GM23248 (cell line): ENCODE results near the gene DUSP9. TPM values are rescaled to one million over a fixed set of nuclear protein-coding genes. Genes with fewer than 3 reads are reported as not detected.
"Not testable (repeated sequence)": the region's sequence is repeated elsewhere in the genome, so short reads cannot be mapped to it uniquely, and the experiment has no call there.

Experiments
- DNase-seq: peaks from one replicate; pipeline ENCODE4 v3.0.0-alpha.2; 2015
- H2AFZ ChIP-seq: fragments of 200-600 bp; sonication (generic); 2 replicates; pipeline ENCODE4 v1.6.1; 2016; ENCODE audit warnings: antibody characterized with exemption
- H3F3A ChIP-seq: fragments of 200-600 bp; sonication (generic); 2 replicates; pipeline ENCODE4 v1.6.1; 2016; ENCODE audit warnings: mild to moderate bottlenecking, antibody characterized with exemption, mixed run types; ENCODE audit not compliant: insufficient read depth
- H3K27ac ChIP-seq: fragments of 200-600 bp; sonication (generic); 2 replicates; pipeline ENCODE4 v1.5.1; 2016; ENCODE audit warnings: mild to moderate bottlenecking
- H3K27me3 ChIP-seq: fragments of 200-600 bp; sonication (generic); replicated peaks from 2 replicates; pipeline ENCODE4 v1.6.1; 2016; ENCODE audit warnings: mild to moderate bottlenecking; ENCODE audit not compliant: insufficient read depth
- H3K36me3 ChIP-seq: fragments of 200-600 bp; sonication (generic); 2 replicates; pipeline ENCODE4 v1.6.1; 2016; ENCODE audit warnings: low read depth, mild to moderate bottlenecking
- H3K4me1 ChIP-seq: fragments of 200-600 bp; sonication (generic); 2 replicates; pipeline ENCODE4 v1.6.1; 2016; ENCODE audit warnings: mild to moderate bottlenecking; ENCODE audit not compliant: insufficient read depth
- H3K4me2 ChIP-seq: fragments of 200-600 bp; sonication (generic); one replicate; pipeline ENCODE4 v1.6.1; 2016; ENCODE audit warnings: mild to moderate bottlenecking; ENCODE audit not compliant: unreplicated experiment
- H3K4me3 ChIP-seq: fragments of 200-600 bp; sonication (generic); 2 replicates; pipeline ENCODE4 v1.5.1; 2016; ENCODE audit warnings: mild to moderate bottlenecking
- H3K79me2 ChIP-seq: fragments of 200-600 bp; sonication (generic); 2 replicates; pipeline ENCODE4 v1.6.1; 2016; ENCODE audit warnings: mild to moderate bottlenecking; ENCODE audit not compliant: insufficient read depth
- H3K9ac ChIP-seq: fragments of 200-600 bp; sonication (generic); 2 replicates; pipeline ENCODE4 v1.6.1; 2016; ENCODE audit warnings: mild to moderate bottlenecking
- H3K9me2 ChIP-seq: fragments of 200-600 bp; sonication (generic); 2 replicates; pipeline ENCODE4 v1.6.1; 2016; ENCODE audit warnings: mixed run types, mild to moderate bottlenecking, moderate library complexity; ENCODE audit not compliant: insufficient read depth
- H3K9me3 ChIP-seq: fragments of 200-600 bp; sonication (generic); one replicate; pipeline ENCODE4 v1.6.1; 2017; ENCODE audit warnings: low read depth
- H4K20me1 ChIP-seq: fragments of 200-600 bp; sonication (generic); 2 replicates; pipeline ENCODE4 v1.6.0; 2016; ENCODE audit not compliant: insufficient read depth
- EZH2 ChIP-seq: fragments of 200-600 bp; sonication (generic); IDR thresholded peaks from 2 replicates; pipeline ENCODE4 v1.6.1; 2018; ENCODE audit warnings: antibody characterized with exemption, mild to moderate bottlenecking; ENCODE audit not compliant: insufficient read depth, poor library complexity, severe bottlenecking
- EZH2phosphoT487 ChIP-seq: fragments of 200-600 bp; sonication (generic); IDR thresholded peaks from 2 replicates; pipeline ENCODE4 v1.6.1; 2018; ENCODE audit warnings: antibody characterized with exemption, moderate library complexity, mild to moderate bottlenecking, low read depth; ENCODE audit not compliant: insufficient read depth
- WGBS, 2 experiments: methylation state at CpG; one replicate each; pipeline ENCODE4 v1.1.6; 2015 to 2017; ENCODE audit warnings: low lambda C conversion rate in 2 of 2, low coverage in 1 of 2; ENCODE audit errors: missing lambda C conversion rate in 2 of 2; 5-methylcytosine and 5-hydroxymethylcytosine counted together
- in situ Hi-C: fragments of 300-500 bp; cut with MboI; formaldehyde crosslinking; loops from 2 replicates; pipeline ENCODE4 v1.15.0; 2020
- polyA plus RNA-seq: library from polyadenylated mRNA; unstranded; fragments of >200 nt; fragmentation: Nextera tagmentation; extraction: Ambion mirVana; gene quantifications from 2 replicates; pipeline ENCODE4 v1.2.1, GENCODE V29; 2016
- total RNA-seq: library from RNA; depleted of rRNA; stranded (reverse); fragments of >200 nt; shearing (Covaris generic); gene quantifications from 2 replicates; pipeline ENCODE4 v1.2.3, GENCODE V29; 2014

The DUSP9 gene
- total and polyA plus RNA-seq, 2 experiments from 2014 or later: not detected

DNA sequence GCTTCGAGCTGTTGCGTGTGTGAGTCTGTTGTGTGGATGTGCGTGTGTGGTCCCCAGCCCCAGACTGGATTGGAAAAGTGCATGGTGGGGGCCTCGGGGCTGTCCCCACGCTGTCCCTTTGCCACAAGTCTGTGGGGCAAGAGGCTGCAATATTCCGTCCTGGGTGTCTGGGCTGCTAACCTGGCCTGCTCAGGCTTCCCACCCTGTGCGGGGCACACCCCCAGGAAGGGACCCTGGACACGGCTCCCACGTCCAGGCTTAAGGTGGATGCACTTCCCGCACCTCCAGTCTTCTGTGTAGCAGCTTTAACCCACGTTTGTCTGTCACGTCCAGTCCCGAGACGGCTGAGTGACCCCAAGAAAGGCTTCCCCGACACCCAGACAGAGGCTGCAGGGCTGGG, 49.1 kb downstream of the DUSP9 start:
- Histone ChIP-seq H3K27ac (no peak overlapping the region), H3K9me2 (no peaks in the 10 kb centered on the region), H4K20me1 (no peaks in the 10 kb centered on the region), H2AFZ (no peak overlapping the region), H3K79me2 (no peaks in the 10 kb centered on the region), H3K9ac (no peak overlapping the region), H3K9me3 (no peaks in the 10 kb centered on the region), H3K4me3 (no peak overlapping the region), H3K36me3 (no peaks in the 10 kb centered on the region), H3F3A (no peaks in the 10 kb centered on the region), H3K4me2 (no peak overlapping the region), H3K27me3 (no peaks in the 10 kb centered on the region), H3K4me1 (no peaks in the 10 kb centered on the region)
- TF ChIP-seq EZH2phosphoT487: no peak
- no peak for TF ChIP-seq EZH2
- DNase-seq: no peak
- in situ Hi-C loops: no loop called here
- WGBS, 2 experiments: 86 to 89% methylated on average over 4 to 11 of the region's 15 CpGs

DNA sequence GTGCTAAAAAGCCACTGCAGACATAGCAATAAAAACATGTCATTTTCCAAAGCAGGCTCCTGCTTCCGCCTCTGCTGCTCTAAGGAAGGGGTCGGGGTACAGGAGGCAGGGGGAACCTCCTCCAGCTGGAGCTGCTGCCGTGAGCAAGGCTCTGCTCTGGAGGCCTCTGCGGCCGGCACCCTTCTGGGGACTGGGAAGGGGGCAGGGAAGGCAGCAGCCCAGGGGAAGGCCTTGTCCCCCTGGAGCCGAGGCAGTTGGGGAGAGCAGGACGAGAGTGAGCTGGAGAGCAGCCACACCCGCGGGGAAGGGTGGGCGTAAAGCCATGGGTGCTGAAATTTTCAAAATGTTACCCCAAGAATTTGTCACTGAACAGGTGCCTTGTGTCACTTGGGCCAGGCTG, 49.5 kb downstream of the DUSP9 start:
- not testable (repeated sequence) for H2AFZ ChIP-seq
- whole genome bisulfite sequencing, 2 experiments: 61 to 100% methylated on average over 3 to 8 of the region's 10 CpGs

DNA sequence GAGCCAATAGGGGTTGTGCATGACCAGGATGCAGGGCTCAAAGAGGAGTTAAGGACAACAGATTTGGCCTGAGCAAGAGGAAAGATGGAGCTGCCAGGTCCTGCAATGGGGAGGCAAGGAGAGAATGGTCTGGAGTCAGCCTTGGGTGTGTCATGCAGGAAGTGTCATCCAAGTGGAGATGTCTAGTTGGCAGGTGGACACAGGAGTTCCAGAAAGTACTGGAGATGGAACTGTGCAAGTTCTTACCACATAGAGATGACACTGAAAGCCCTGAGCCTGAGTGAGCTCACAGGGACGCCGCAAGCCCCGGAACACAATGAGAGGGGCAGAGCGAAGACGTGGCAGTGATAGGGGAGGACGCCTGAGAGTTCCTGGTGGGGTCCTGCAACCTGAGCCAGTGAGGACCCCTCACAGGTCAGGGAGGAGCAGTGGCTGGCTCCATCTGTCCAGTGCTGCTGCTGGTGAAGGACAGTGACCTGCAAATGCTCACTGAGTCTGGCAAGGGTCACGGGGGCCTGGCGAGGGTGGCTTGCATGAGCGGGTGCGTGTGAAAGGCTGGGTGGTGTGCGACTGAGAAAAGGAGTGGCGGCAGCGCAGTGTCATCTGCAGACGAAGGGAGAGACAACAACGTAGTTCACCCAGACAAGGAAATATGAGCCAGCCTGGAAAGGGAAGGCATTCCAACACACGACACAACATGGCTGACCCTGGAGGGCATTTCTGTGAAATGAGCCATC, 50.2 kb downstream of the DUSP9 start:
- H3K4me3 ChIP-seq, H3K36me3 ChIP-seq, H3K27me3 ChIP-seq, H3K9me2 ChIP-seq, H3K4me2 ChIP-seq, H3K79me2 ChIP-seq, H3K4me1 ChIP-seq, in situ Hi-C loops, H3K9me3 ChIP-seq, H3F3A ChIP-seq, DNase-seq, H3K27ac ChIP-seq, H4K20me1 ChIP-seq, H2AFZ ChIP-seq, H3K9ac ChIP-seq: not testable (repeated sequence)
- WGBS, 2 experiments: 85 to 87% methylated on average over 9 to 16 of the region's 16 CpGs

More for the DNA sequence above, 49.5 kb downstream of the DUSP9 start:
- DNase-seq, H3K9ac ChIP-seq, H3K27ac ChIP-seq, H3K36me3 ChIP-seq, H3K79me2 ChIP-seq, H3K27me3 ChIP-seq, in situ Hi-C loops, H3K4me1 ChIP-seq, H4K20me1 ChIP-seq, H3F3A ChIP-seq, H3K4me2 ChIP-seq, H3K9me2 ChIP-seq, H3K4me3 ChIP-seq, H3K9me3 ChIP-seq: not testable (repeated sequence)

DNA sequence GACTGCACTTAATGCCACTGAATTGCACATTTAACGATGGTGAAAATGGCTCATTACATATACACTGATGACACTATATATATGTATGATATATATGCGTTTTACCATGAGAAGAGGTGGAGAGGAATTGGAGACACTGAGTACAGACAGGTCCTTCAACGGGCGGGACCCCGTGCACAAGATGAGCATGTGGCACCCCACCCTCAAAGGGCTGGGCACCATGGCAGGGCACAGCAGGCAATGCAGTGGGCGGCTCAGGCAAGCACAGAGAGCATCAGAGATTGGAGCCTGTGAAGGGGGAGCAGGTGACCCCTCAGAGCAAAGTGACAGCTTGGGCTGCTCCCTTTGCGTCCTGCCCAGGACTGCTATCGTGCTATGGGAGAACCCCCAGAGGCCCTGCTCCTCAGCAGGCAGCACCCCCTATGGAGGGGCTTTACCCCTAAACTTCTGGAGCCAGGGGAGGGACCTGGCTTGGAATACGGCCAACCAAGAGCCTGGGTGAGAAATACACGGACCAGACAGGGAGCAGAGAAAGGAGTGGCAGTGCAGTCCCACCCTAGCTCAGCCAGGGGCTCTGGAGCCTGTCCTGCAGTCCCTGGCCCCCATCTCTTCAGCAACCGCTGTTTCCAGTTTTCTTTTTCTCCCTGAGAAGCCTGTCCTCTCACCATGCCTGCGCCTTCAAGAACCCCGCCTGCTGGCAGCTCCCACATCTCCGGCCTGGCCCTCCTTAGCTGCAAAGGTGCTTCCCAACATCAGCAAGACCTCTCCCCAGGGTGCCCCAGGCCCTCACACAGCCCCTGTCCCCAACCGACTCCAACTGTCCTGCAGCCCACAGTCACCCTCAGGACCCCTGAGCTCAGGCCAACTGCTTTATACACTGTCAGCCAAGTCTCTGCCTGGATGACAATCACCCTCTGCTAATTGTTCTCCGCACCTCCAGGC, 51.2 kb downstream of the DUSP9 start:
- no peaks in the 10 kb centered on the region for H3K9me2 ChIP-seq
- no peaks in the 10 kb centered on the region for H3K9me3 ChIP-seq
- no peak overlapping the region for H3K4me3 ChIP-seq
- H3K36me3 ChIP-seq: no peaks in the 10 kb centered on the region
- in situ Hi-C loops: no loop called here
- no peaks in the 10 kb centered on the region for H3K27me3 ChIP-seq
- H3F3A ChIP-seq: no peaks in the 10 kb centered on the region
- no peaks in the 10 kb centered on the region for H3K79me2 ChIP-seq
- no peak for DNase-seq
- no peak overlapping the region for H2AFZ ChIP-seq
- TF ChIP-seq EZH2phosphoT487 (no peak), EZH2 (no peak)
- no peaks in the 10 kb centered on the region for H3K4me1 ChIP-seq
- 80 to 85% methylated on average over 6 to 14 of the region's 16 CpGs for WGBS, 2 experiments
- no peak overlapping the region for H3K4me2 ChIP-seq
- no peaks in the 10 kb centered on the region for H4K20me1 ChIP-seq
- H3K27ac ChIP-seq: no peak overlapping the region
- H3K9ac ChIP-seq: no peak overlapping the region

DNA sequence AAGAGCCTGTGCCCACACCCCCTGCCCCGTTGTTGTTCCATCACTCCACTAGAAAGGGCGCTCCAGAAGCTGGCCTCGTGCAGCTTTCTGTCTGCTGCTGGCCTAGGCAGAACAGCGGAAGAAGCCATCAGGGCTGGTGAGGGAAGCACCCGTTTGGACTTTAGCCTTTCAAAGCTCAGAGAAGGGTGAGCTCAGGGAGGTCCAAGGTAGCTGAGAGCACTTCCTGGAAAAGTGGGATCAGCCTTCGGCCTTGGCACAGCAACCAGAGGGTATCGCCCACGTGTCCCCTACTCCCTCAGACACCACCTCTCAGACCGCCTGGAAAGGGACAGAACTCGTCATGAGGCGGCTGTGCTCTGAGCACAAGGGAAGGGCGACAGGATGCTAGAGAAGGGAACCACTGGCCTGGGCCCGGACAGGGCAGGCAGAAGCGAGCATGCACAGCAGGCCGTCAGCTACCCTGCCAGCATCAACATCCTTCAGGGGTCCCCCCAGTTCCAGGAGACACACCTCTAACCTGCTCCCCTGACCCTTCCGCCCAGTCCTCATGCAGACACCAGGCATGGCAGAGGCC, 52.3 kb downstream of the DUSP9 start:
- DNase-seq, H3K79me2 ChIP-seq, H3F3A ChIP-seq, H2AFZ ChIP-seq, H3K4me1 ChIP-seq, H3K9me2 ChIP-seq, H4K20me1 ChIP-seq, H3K36me3 ChIP-seq, H3K27me3 ChIP-seq, H3K4me2 ChIP-seq, in situ Hi-C loops, H3K9ac ChIP-seq, H3K4me3 ChIP-seq, H3K9me3 ChIP-seq, H3K27ac ChIP-seq: not testable (repeated sequence)
- 80 to 86% methylated on average over 6 to 12 of the region's 16 CpGs for WGBS, 2 experiments

DNA sequence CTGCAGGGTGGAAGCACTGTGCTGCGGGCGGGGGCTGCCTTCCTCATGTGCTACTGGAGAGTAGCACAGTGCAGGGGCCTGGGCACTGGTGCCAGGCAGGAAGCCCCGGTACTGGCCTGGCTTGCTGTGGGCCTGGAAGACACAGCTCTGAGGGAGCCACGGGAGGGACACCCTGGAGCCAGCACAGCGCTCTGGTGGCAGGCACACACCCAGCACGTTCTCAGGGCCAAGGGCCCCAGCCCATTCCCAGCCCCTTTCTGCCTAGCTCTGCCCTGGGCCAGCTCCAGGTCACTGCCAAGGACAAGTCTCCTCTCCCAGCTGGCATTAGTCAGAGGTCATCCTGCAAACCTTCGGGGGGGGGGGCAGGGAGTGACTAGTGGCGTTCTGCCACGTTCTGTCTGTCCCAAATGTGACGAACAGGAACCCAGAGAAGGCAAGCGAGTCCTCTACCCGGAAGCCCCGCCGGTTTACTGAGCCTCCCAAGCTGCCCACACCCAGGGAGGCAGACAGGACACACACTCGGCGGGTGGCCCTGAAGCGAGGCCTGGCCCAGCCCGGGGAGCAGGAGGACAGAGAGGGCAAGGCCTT, 52.9 kb downstream of the DUSP9 start:
- in situ Hi-C loops, H3K9me2 ChIP-seq, H3K9ac ChIP-seq, H3K79me2 ChIP-seq, H3K4me1 ChIP-seq, H3K27me3 ChIP-seq, H3K4me3 ChIP-seq, H3K9me3 ChIP-seq, H2AFZ ChIP-seq, H3F3A ChIP-seq, DNase-seq, H4K20me1 ChIP-seq, H3K4me2 ChIP-seq, H3K27ac ChIP-seq, H3K36me3 ChIP-seq: not testable (repeated sequence)
- 40 to 41% methylated on average over 8 to 15 of the region's 18 CpGs for WGBS, 2 experiments
